MM.1S (cell line): ENCODE results near the gene HSD17B14.
"Not testable (repeated sequence)": the region's sequence is repeated elsewhere in the genome, so short reads cannot be mapped to it uniquely, and the experiment has no call there.

Experiments used
- DNase-seq: peaks from one replicate; pipeline ENCODE4 v3.0.0-alpha.2; 2015
- H2AFZ ChIP-seq: fragments of 300-600 bp; sonication (generic); 2 replicates; pipeline ENCODE4 v1.6.0; 2016; ENCODE audit warnings: antibody characterized with exemption, low read length
- H3F3A ChIP-seq: fragments of 300-600 bp; sonication (generic); 2 replicates; pipeline ENCODE4 v1.6.1; 2016; ENCODE audit warnings: mild to moderate bottlenecking, antibody characterized with exemption, low read length, moderate library complexity, mixed read lengths; ENCODE audit not compliant: insufficient read depth
- H3K27ac ChIP-seq: fragments of 300-600 bp; sonication (generic); 2 replicates; pipeline ENCODE4 v1.5.1; 2016; ENCODE audit warnings: mild to moderate bottlenecking, low read length
- H3K27me3 ChIP-seq: fragments of 300-600 bp; sonication (generic); replicated peaks from 2 replicates; pipeline ENCODE4 v1.6.0; 2016; ENCODE audit warnings: low read length; ENCODE audit not compliant: insufficient read depth
- H3K36me3 ChIP-seq: fragments of 300-600 bp; sonication (generic); replicated peaks from 2 replicates; pipeline ENCODE4 v1.6.1; 2016; ENCODE audit warnings: mild to moderate bottlenecking, low read length, mixed read lengths; ENCODE audit not compliant: insufficient read depth
- H3K4me1 ChIP-seq: fragments of 300-600 bp; sonication (generic); 2 replicates; pipeline ENCODE4 v1.6.1; 2016; ENCODE audit warnings: low read length, mixed read lengths
- H3K4me2 ChIP-seq: fragments of 300-600 bp; sonication (generic); 2 replicates; pipeline ENCODE4 v1.6.0; 2016; ENCODE audit warnings: low read depth, low read length
- H3K4me3 ChIP-seq: fragments of 300-600 bp; sonication (generic); 2 replicates; pipeline ENCODE4 v1.5.1; 2016; ENCODE audit warnings: low read length, mixed read lengths
- H3K79me2 ChIP-seq: fragments of 300-600 bp; sonication (generic); 2 replicates; pipeline ENCODE4 v1.6.1; 2016; ENCODE audit warnings: mixed run types, low read length, mixed read lengths
- H3K9ac ChIP-seq: fragments of 300-600 bp; sonication (generic); 2 replicates; pipeline ENCODE4 v1.6.1; 2016; ENCODE audit warnings: low read length, mixed read lengths
- H3K9me2 ChIP-seq: fragments of 300-600 bp; sonication (generic); replicated peaks from 2 replicates; pipeline ENCODE4 v1.6.1; 2016; ENCODE audit warnings: mild to moderate bottlenecking, low read length, mixed read lengths; ENCODE audit not compliant: insufficient read depth
- H3K9me3 ChIP-seq: fragments of 300-600 bp; sonication (generic); replicated peaks from 2 replicates; pipeline ENCODE4 v1.6.1; 2016; ENCODE audit warnings: mild to moderate bottlenecking, low read length, mixed read lengths; ENCODE audit not compliant: insufficient read depth
- H4K20me1 ChIP-seq: fragments of 300-600 bp; sonication (generic); 2 replicates; pipeline ENCODE4 v1.6.1; 2016; ENCODE audit warnings: mild to moderate bottlenecking, low read length, moderate library complexity, mixed read lengths; ENCODE audit not compliant: insufficient read depth
- CTCF ChIP-seq: fragments of 300-600 bp; sonication (generic); IDR thresholded peaks from 2 replicates; pipeline ENCODE4 v1.5.1; 2016; ENCODE audit warnings: antibody characterized with exemption, low read length, mixed read lengths
- EZH2 ChIP-seq: fragments of 300-600 bp; sonication (generic); optimal IDR thresholded peaks from 2 replicates; pipeline ENCODE3; 2017; ENCODE audit warnings: low read depth, mild to moderate bottlenecking, antibody characterized with exemption, low read length, mixed read lengths
- EZH2phosphoT487 ChIP-seq: fragments of 300-600 bp; sonication (generic); IDR thresholded peaks from 2 replicates; pipeline ENCODE4 v1.6.1; 2018; ENCODE audit warnings: antibody characterized with exemption, low read length

HSD17B14 gene

DNA sequence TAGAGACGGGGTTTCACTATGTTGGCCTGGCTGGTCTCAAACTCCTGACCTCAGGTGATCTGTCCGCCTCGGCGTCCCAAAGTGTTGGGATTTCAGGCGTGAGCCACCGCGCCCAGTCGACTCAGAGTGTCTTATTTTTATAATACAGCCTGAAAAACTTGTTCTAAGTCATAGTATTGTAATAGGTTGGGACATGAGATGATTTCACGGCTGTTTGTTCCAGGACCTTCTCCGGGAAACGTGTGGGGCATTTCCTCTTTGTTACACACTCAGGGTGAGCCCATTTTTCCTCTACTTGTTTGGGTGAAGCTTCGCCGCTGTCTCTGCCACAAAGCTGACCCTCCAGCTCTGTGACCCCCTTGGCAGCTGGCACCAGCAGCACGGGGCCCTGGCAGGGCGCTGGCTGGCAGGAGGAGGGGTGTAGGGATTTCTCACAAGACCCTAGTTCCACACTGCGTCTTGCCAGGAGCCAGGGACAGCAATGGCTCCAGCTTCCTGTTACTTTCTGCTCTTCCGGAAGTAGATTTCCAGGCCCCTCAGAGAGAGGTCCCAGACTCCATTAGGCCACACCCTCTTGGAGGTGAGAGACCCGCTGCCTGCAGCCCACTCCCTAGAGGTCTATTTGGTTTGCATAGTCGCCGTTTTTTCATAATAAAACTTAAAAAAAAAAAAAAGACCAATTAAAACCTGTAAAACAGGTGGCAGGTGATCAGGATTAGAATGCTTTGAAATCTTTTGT, 65.4 kb downstream of the HSD17B14 start:
- Histone ChIP-seq H3K79me2 (no peaks in the 10 kb centered on the region), H3K9ac (no peak overlapping the region), H3K27ac (no peak overlapping the region), H3K9me3 (no peaks in the 10 kb centered on the region), H3F3A (no peaks in the 10 kb centered on the region), H3K4me3 (no peak overlapping the region), H3K4me2 (0 out of 2 replicates have a peak overlapping the region, but pooled peaks have one; percentile 4), H3K27me3 (peaks cover 68% of the 10 kb centered on the region), H4K20me1 (no peaks in the 10 kb centered on the region), H2AFZ (no peak overlapping the region), H3K4me1 (no peaks in the 10 kb centered on the region), H3K9me2 (no peaks in the 10 kb centered on the region), H3K36me3 (no peaks in the 10 kb centered on the region)
- TF ChIP-seq EZH2 (no peak), EZH2phosphoT487 (no peak), CTCF (no peak)
- DNase-seq = no peak

GRCh38 chr19:48770266-48770665, 66.0 kb downstream of the HSD17B14 start:
- no peaks in the 10 kb centered on the region for H3K9me3 ChIP-seq
- H3K9ac ChIP-seq = no peak overlapping the region
- no peak overlapping the region for H3K4me3 ChIP-seq
- H4K20me1 ChIP-seq = no peaks in the 10 kb centered on the region
- no peaks in the 10 kb centered on the region for H3K79me2 ChIP-seq
- no peaks in the 10 kb centered on the region for H3K36me3 ChIP-seq
- H3K27ac ChIP-seq = no peak overlapping the region
- no peaks in the 10 kb centered on the region for H3K4me1 ChIP-seq
- H2AFZ ChIP-seq = no peak overlapping the region
- no peak for DNase-seq
- H3K9me2 ChIP-seq = no peaks in the 10 kb centered on the region
- no peak overlapping the region for H3K4me2 ChIP-seq
- TF ChIP-seq CTCF (no peak), EZH2 (no peak), EZH2phosphoT487 (no peak)
- no peaks in the 10 kb centered on the region for H3F3A ChIP-seq
- H3K27me3 ChIP-seq = peaks cover 74% of the 10 kb centered on the region

DNA sequence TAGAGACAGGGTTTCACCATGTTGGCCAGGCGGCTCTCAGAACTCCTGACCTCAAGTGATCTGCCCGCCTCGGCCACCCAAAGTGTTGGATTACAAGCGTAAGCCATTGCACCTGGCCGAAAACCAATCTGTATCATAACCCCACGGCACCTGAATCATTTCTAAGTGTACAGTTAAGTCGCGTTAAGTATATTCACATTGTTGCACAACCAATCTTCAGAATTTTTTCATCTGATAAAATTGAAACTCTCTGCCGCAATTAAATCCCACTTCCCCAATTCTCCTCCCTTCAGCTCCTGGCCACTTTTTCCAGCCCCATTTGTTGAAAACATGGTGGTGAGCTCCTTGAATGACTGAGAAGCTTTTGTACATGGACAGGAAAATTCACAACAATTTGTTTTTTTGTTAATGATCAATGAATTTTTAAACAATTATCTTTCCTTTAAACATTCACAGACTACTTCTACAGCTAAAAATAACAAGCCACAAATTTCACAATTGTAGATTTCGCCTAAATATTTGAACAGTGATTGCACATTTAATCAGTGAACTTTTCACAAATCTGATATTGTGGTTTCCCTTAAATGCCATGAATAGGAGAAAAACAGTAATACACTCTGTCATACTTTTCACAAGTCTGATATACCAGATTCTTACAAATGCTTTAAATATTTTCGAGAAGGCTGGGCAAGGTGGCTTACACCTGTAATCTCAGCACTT, 67.1 kb downstream of the HSD17B14 start:
- Histone ChIP-seq H3K27ac (no peak overlapping the region), H4K20me1 (no peaks in the 10 kb centered on the region), H3K9me3 (no peaks in the 10 kb centered on the region), H3K4me1 (no peaks in the 10 kb centered on the region), H3F3A (no peaks in the 10 kb centered on the region), H3K9me2 (no peaks in the 10 kb centered on the region), H3K4me2 (no peak overlapping the region), H3K27me3 (peaks cover 85% of the 10 kb centered on the region), H3K4me3 (no peak overlapping the region), H2AFZ (no peak overlapping the region), H3K9ac (no peak overlapping the region), H3K36me3 (no peaks in the 10 kb centered on the region), H3K79me2 (no peaks in the 10 kb centered on the region)
- no peak for DNase-seq
- no peak for TF ChIP-seq EZH2phosphoT487
- TF ChIP-seq EZH2 = no peak
- TF ChIP-seq CTCF = no peak

GRCh38 chr19:48768171-48768753, 68.0 kb downstream of the HSD17B14 start:
- H3K9me3 ChIP-seq, H3K4me3 ChIP-seq, H4K20me1 ChIP-seq, H3K9ac ChIP-seq, H3K4me1 ChIP-seq, DNase-seq, H3K4me2 ChIP-seq, H2AFZ ChIP-seq, H3F3A ChIP-seq, H3K36me3 ChIP-seq, H3K27ac ChIP-seq, H3K79me2 ChIP-seq, H3K9me2 ChIP-seq: not testable (repeated sequence)
- peaks cover 94% of the 10 kb centered on the region for H3K27me3 ChIP-seq

GRCh38 chr19:48765816-48766215, 70.5 kb downstream of the HSD17B14 start:
- not testable (repeated sequence) for H3K4me3 ChIP-seq, DNase-seq, H2AFZ ChIP-seq, H3K9me2 ChIP-seq, H3K4me1 ChIP-seq, H3F3A ChIP-seq, H3K27ac ChIP-seq, H3K9me3 ChIP-seq, H3K9ac ChIP-seq, H3K79me2 ChIP-seq, H3K36me3 ChIP-seq, H4K20me1 ChIP-seq, H3K4me2 ChIP-seq
- peaks cover 99% of the 10 kb centered on the region for H3K27me3 ChIP-seq
